Fibroblast of the aortic adventitia (primary cell): ENCODE data around the gene CCN5. TPM values are rescaled to one million over a fixed set of nuclear protein-coding genes. Genes with fewer than 3 reads are reported as not detected.

ENCODE experiments used
- DNase-seq: peaks from one replicate; pipeline ENCODE4 v3.0.0-alpha.2; 2010; ENCODE audit warnings: low read depth
- H3K4me3 ChIP-seq: 2 replicates; pipeline ENCODE4 v1.5.1; 2011; ENCODE audit warnings: low read depth, mild to moderate bottlenecking, control low read depth, low read length, moderate library complexity
- CTCF ChIP-seq: IDR thresholded peaks from 2 replicates; pipeline ENCODE4 v1.5.1; 2011; ENCODE audit warnings: mild to moderate bottlenecking, low read length, control low read depth, inconsistent platforms; ENCODE audit not compliant: insufficient read depth
- total RNA-seq: library from RNA; depleted of rRNA; stranded (reverse); fragments of >200 nt; gene quantifications from 2 replicates; pipeline ENCODE4 v1.2.3, GENCODE V29; 2012; ENCODE audit warnings: low replicate concordance

CCN5 gene
- total RNA-seq, 1 donor: 266 TPM

GRCh38 chr20:44772636-44773035 lies 57.5 kb downstream of the CCN5 start:
- H3K4me3 ChIP-seq: no peak overlapping the region
- no peak for DNase-seq
- no peak for TF ChIP-seq CTCF

GRCh38 chr20:44773070-44773829 lies 58.1 kb downstream of the CCN5 start:
- no peak for TF ChIP-seq CTCF
- no peak overlapping the region for H3K4me3 ChIP-seq
- DNase-seq: no peak

- no peak for TF ChIP-seq CTCF
- H3K4me3 ChIP-seq: no peak overlapping the region
- peak; percentile 32 for DNase-seq
Measured at GRCh38 chr20:44776980-44777379, 61.8 kb downstream of the CCN5 start.

Other genes starting within 250 kb of the CCN5 start
- gene TTPAL, start 239.5 kb upstream of the CCN5 start, total RNA-seq: 11.1 and 18.0 TPM in 2 replicates
- 113 and 160 TPM in 2 replicates for gene SERINC3, start 193.3 kb upstream of the CCN5 start, total RNA-seq
- gene PKIG, start 132.8 kb upstream of the CCN5 start, total RNA-seq: 83.2 and 134 TPM in 2 replicates
- 4.6 and 11.8 TPM in 2 replicates for gene ADA, start 63.7 kb upstream of the CCN5 start, total RNA-seq
- 4.2 and 8.5 TPM in 2 replicates for gene KCNK15, start 30.5 kb downstream of the CCN5 start, total RNA-seq
- gene RIMS4, start 95.2 kb downstream of the CCN5 start, total RNA-seq: 0.27 and 0.41 TPM in 2 replicates
- gene YWHAB, start 170.3 kb downstream of the CCN5 start, total RNA-seq: 174 and 180 TPM in 2 replicates
- gene PABPC1L, start 194.7 kb downstream of the CCN5 start, total RNA-seq: 7.9 and 13.8 TPM in 2 replicates
- 7.0 and 29.3 TPM in 2 replicates for gene TOMM34, start 245.0 kb downstream of the CCN5 start, total RNA-seq